HG03575 (cell line): ENCODE results near the gene GDAP2.
A peak's percentile ranks its signal among the peaks of the same experiment; 100 is the strongest.
"Not testable (repeated sequence)": the region's sequence is repeated elsewhere in the genome, so short reads cannot be mapped to it uniquely, and the experiment has no call there.

Source experiments
- ATAC-seq: cut with Tn5 transposase; IDR thresholded peaks from one replicate; pipeline ENCODE4 v1.9.1; 2021; ENCODE audit not compliant: unreplicated experiment, insufficient number of reproducible peaks, low FRiP score; ENCODE audit errors: extremely low read depth

Gene GDAP2

DNA sequence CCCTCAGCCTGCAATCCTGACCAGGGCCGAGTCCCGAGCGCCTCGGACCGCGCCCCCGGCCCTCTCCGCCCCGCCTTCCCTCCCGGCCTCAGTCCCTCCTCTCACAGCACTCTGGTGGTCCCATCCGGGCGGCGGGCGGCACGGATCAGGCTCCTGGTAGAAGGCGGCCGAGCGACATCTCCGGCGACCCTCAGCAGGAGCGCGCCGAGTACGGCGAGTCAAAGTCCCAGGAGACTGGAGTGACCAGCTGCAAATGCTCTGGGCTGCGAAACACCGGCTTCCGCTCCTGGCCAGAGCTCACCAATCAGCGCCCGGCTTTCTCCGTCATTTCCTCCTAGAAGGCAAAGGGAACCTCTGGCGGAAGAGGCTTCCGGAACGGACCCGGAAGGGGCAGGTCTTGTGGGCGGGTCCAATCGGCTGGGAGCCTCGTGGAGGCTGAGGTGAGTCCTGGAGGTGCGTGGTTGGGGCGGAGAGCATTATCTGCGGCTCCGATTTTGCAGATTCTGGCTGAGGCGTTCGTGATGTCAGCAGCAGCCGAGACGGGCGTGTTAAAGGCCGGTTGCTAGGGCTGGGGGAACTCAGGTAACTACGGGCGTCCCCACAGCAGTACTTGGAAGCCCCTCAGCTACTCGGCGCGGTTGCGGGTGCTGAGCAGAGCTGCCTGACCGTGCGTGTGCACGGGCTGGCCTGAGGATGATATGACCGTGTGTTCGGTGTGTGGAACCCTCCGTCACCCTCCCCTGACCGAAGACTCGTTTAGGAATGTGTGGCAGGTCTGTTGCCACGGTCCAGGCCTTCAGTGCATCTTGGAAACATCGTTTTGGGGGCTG, at the start of gene GDAP2, which contains the start of gene WDR3:
Gene GDAP2 (minus strand): TSS at position 279 of the 830 bp plus-strand sequence. CDS start 9,264 bp downstream, outside the sequence.
Gene WDR3 (plus strand): TSS at position 397 of the 830 bp plus-strand sequence. CDS start 3,581 bp downstream, outside the sequence.
- peak; percentile 94 for ATAC-seq

GRCh38 chr1:117976381-117976780, 47.0 kb upstream of the GDAP2 start:
- ATAC-seq, result no peak

GRCh38 chr1:117971777-117972176, 42.4 kb upstream of the GDAP2 start:
- ATAC-seq, result no peak

DNA sequence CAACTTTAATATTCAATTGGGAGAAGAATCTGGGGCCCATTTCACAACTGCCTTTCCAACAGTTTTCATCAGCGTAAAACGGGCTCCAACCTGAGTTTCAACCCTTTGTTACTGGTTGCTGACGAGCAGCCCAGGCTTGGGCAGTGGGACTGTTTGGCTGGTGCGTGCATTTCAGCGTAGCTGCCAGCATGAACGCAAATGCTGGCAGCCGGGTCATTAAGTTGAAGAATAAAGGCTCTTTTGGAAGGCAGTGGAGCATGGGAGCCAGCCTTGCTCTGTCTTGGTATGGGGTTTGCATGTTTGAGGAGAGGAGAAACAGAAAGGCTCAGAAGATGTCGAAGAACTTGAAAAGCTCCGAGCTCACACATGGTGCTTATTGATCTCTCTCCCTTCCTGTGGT, 40.8 kb upstream of the GDAP2 start:
- ATAC-seq, result no peak

GRCh38 chr1:117967881-117968280, 38.5 kb upstream of the GDAP2 start:
- ATAC-seq, result no peak

DNA sequence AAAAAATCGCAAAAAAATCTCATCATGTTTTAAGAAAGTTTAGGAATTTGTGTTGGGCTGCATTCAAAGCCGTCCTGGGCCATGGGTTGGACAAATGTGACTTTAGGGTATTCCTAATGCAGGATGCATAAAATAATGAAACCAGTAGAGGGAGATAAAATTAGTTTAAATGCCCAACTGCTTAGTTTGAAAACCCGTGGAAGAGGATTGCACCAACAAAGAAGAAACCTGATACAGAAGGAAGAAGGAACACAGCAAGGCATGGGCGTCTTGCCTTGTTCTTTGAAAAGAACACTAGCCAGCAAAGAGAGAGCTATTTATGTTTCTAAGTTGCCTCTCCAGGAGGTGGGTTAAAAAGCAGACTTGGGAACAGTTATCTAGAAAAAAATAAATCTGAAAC, 38.1 kb upstream of the GDAP2 start:
- ATAC-seq, result no peak

- no peak for ATAC-seq
Measured at GRCh38 chr1:117964290-117965038, 35.0 kb upstream of the GDAP2 start.

- no peak for ATAC-seq
Measured at GRCh38 chr1:117959364-117959763, 29.9 kb upstream of the GDAP2 start.

DNA sequence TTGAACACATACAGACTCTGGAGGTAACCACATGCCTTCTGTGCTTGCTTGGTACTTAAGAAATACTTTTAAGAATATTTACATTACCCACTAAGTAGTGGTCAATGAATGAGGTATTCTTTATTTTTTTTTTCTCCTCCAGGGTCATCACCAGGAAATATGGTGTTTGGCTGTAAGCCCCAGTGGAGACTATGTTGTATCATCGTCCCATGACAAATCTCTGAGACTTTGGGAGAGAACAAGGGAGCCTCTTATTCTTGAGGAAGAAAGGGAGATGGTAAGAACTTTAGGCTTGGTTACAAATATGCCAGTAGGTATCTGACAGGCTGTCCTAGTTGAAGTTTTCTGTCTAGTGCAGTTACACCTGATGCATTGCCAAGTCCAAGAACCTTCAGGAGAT, 23.0 kb upstream of the GDAP2 start:
- no peak for ATAC-seq

- no peak for ATAC-seq
Measured at GRCh38 chr1:117942293-117942692, 12.9 kb upstream of the GDAP2 start.

- ATAC-seq, result no peak
Measured at GRCh38 chr1:117933769-117934168, 4.3 kb upstream of the GDAP2 start.

DNA sequence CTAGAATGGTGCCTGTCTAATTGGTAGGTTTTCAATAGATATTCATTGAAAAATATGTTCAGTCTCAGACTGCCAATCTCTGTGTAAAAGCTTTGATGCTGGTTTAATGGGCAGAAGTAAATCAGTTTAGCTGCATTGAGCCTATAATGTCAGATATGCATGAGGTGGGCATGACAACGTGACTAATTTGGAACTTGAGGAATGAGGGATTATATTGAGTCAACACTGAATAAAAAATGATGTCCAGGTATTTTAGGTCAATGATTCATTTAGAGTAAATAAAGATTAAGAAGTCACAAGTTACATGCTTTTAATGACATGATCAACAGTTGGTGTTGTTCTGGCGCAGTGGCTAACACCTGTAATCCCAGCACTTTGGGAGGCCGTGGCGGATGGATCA, 3.2 kb upstream of the GDAP2 start:
- ATAC-seq, result no peak

DNA sequence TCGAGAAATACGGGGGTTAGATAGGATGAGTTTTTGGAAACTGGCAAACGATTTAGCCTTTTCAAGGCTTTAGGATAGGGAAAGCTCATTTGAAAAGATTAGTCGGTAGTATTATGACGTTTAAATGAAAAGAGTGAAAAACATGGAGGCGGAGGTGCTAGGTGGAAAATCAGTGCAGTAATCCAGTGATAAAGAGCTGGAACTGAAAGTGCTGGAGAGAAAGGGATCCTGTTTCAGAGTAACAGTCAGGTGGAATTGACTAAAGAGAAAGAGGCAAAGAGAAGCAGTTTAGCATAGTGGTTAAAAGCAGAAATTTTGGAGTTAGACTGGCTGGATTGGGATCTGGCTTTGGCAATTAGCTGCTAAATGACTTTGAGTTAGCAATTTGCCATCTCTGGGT, 1.1 kb upstream of the GDAP2 start:
- no peak for ATAC-seq

DNA sequence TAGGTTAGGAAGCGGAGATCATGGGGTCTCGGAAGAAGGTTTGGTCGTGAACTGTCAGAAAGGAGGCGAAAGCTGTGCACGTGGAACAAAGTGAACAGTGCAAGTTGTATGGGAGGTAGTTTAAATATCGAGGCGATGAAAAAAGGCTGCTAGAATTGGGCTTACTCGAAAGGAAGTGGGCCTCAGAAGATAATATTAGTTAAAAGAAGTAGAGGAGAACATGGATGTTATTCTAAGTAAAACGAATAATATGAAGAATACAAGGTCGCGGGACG, 689 bp upstream of the GDAP2 start:
- no peak for ATAC-seq

DNA sequence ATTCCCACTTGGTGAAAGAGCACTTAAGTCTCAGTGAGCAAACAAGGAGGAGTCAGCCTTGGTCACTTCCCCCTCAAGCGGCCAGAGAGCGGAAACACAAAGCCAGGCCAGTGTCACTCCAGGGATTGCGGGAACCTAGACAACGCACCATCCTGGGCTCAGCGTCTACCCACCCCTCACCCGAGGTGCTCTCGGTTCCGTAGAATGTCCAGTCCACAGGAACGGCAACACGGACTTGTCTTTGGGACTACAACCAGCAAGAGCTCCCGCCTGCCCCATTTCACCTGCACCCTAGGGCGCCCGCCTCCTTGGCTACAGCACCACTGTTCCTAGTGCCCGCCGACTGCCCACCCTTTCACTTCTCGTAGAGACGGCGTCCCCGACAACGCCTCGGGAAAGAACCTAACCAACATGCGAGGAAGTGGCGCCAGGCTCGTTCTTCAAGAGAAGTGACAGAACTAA, 509 bp downstream of the GDAP2 start:
- peak; percentile 17 for ATAC-seq

- no peak for ATAC-seq
Measured at GRCh38 chr1:117925981-117926380, 3.4 kb downstream of the GDAP2 start.

GRCh38 chr1:117922717-117923116, 6.7 kb downstream of the GDAP2 start:
- not testable (repeated sequence) for ATAC-seq

- no peak for ATAC-seq
Measured at GRCh38 chr1:117921991-117922390, 7.4 kb downstream of the GDAP2 start.

DNA sequence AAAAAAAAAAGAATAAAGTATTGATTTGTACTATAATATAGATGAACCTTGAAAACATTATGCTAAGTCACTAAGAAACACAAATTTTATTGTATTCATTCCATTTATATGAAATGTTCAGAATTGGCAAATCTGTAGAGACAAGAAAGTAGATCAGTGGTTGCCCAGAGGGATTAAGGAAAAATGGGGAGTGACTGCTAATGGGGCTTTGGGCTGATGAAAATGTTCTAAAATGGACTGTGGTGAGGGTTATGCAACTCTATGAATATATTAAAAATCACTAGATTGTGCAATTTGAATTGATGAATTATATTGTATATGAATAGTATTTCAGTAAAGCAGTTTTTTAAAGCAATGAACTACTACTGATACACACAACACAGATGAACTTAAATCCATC, 10.0 kb downstream of the GDAP2 start:
- no peak for ATAC-seq

- ATAC-seq, result no peak
Measured at GRCh38 chr1:117911051-117911450, 18.4 kb downstream of the GDAP2 start.
